BJ (cell line): ENCODE data around the gene ABHD18. TPM values are rescaled to one million over a fixed set of nuclear protein-coding genes. Genes with fewer than 3 reads are reported as not detected.
"Not testable (repeated sequence)": the region's sequence is repeated elsewhere in the genome, so short reads cannot be mapped to it uniquely, and the experiment has no call there.

Experiments used
- CTCF ChIA-PET: fragments of 350-600 bp; formaldehyde crosslinking; extraction: SDS; loops from one replicate; lab custom pipeline; 2021; ENCODE audit warnings: antibody characterized with exemption, inconsistent platforms; lab: Yijun Ruan, JAX
- POLR2A ChIA-PET: fragments of 300-600 bp; sonication (Branson Sonifier 250); formaldehyde crosslinking; extraction: SDS; loops from one replicate; lab custom pipeline; 2021; ENCODE audit warnings: antibody characterized with exemption; lab: Charles Lee
- DNase-seq: peaks from one replicate; pipeline ENCODE4 v3.0.0-alpha.2; 2011; ENCODE audit warnings: low read depth
- H3K27me3 ChIP-seq: 2 replicates; pipeline ENCODE4 v1.6.0; 2011; ENCODE audit warnings: low read length; ENCODE audit not compliant: control insufficient read depth, insufficient read depth
- H3K36me3 ChIP-seq: 2 replicates; pipeline ENCODE4 v1.5.1; 2011; ENCODE audit warnings: low read length; ENCODE audit not compliant: control insufficient read depth, insufficient read depth
- H3K4me3 ChIP-seq: 2 replicates; pipeline ENCODE4 v1.5.1; 2011; ENCODE audit warnings: low read depth, mild to moderate bottlenecking, control low read depth, low read length
- polyA plus RNA-seq: library from polyadenylated mRNA; depleted of rRNA; stranded (reverse); fragments of >200 nt; gene quantifications from 2 replicates; pipeline ENCODE4 v1.2.3, GENCODE V29; 2011
- TF ChIP-seq, protein P1 (sequence below): IDR thresholded peaks from 2 replicates; pipeline ENCODE4 v1.5.1; 2011; ENCODE audit warnings: low read depth, mild to moderate bottlenecking, control low read depth, inconsistent platforms, low read length, moderate library complexity; ENCODE audit not compliant: insufficient read depth

The ABHD18 gene
- polyA plus RNA-seq, 1 experiment, result 1.4 TPM

- DNase-seq, result peak; percentile 32
- TF ChIP-seq, protein P1, sequence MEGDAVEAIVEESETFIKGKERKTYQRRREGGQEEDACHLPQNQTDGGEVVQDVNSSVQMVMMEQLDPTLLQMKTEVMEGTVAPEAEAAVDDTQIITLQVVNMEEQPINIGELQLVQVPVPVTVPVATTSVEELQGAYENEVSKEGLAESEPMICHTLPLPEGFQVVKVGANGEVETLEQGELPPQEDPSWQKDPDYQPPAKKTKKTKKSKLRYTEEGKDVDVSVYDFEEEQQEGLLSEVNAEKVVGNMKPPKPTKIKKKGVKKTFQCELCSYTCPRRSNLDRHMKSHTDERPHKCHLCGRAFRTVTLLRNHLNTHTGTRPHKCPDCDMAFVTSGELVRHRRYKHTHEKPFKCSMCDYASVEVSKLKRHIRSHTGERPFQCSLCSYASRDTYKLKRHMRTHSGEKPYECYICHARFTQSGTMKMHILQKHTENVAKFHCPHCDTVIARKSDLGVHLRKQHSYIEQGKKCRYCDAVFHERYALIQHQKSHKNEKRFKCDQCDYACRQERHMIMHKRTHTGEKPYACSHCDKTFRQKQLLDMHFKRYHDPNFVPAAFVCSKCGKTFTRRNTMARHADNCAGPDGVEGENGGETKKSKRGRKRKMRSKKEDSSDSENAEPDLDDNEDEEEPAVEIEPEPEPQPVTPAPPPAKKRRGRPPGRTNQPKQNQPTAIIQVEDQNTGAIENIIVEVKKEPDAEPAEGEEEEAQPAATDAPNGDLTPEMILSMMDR, result no peak
- H3K27me3 ChIP-seq, result no peaks in the 10 kb centered on the region
- CTCF ChIA-PET, result no interaction called here
- POLR2A ChIA-PET, result no interaction called here
- H3K4me3 ChIP-seq, result no peak overlapping the region
- no peaks in the 10 kb centered on the region; the same call in 1 of the 2 replicates for H3K36me3 ChIP-seq
These were observed 30.6 kb downstream of the ABHD18 start for GRCh38 chr4:127995776-127996175.

- DNase-seq, H3K27me3 ChIP-seq, H3K4me3 ChIP-seq, H3K36me3 ChIP-seq, POLR2A ChIA-PET: not testable (repeated sequence)
- CTCF ChIA-PET, result interaction anchor here (1.1 kb wide), 1 partner anchor 17 kb away, joined by 3 read pairs; no protein-coding TSS in a partner anchor
These were observed 31.3 kb downstream of the ABHD18 start for GRCh38 chr4:127996521-127996920.

GRCh38 chr4:127997534-127998388 is 32.6 kb downstream of the ABHD18 start:
- H3K36me3 ChIP-seq, result no peaks in the 10 kb centered on the region
- H3K27me3 ChIP-seq, result no peaks in the 10 kb centered on the region
- DNase-seq, result no peak
- TF ChIP-seq, protein P1, result no peak
- ChIA-PET POLR2A (no interaction called here), CTCF (interaction anchor here (1.1 kb wide), 1 partner anchor 16 kb away, joined by 3 read pairs; no protein-coding TSS in a partner anchor)
- no peak overlapping the region for H3K4me3 ChIP-seq

- ChIA-PET CTCF (interaction anchor here (0.6 kb wide), 1 partner anchor 171 kb away, joined by 3 read pairs; no protein-coding TSS in a partner anchor), POLR2A (no interaction called here)
- no peaks in the 10 kb centered on the region for H3K27me3 ChIP-seq
- TF ChIP-seq, protein P1, result no peak
- DNase-seq, result no peak
- H3K4me3 ChIP-seq, result no peak overlapping the region
- no peaks in the 10 kb centered on the region for H3K36me3 ChIP-seq
These were observed 41.4 kb downstream of the ABHD18 start for GRCh38 chr4:128006592-128006991.

- H3K4me3 ChIP-seq, result no peak overlapping the region
- DNase-seq, result no peak
- POLR2A ChIA-PET, result no interaction called here
- TF ChIP-seq, protein P1, result no peak
- H3K36me3 ChIP-seq, result no peaks in the 10 kb centered on the region
- no peaks in the 10 kb centered on the region for H3K27me3 ChIP-seq
- CTCF ChIA-PET, result no interaction called here
These were observed 44.2 kb downstream of the ABHD18 start for GRCh38 chr4:128009428-128009827.
